H1 (cell line): Measurements from ENCODE around the gene OR51G2.

Experiments
- POLR2AphosphoS5 ChIP-seq: IDR thresholded peaks from 2 replicates; pipeline ENCODE4 v1.6.1; 2011; ENCODE audit warnings: low read depth, low read length
- RNF2 ChIP-seq: fragments of 200-900, 300-1000 bp; sonication (generic); IDR thresholded peaks from 2 replicates; pipeline ENCODE4 v1.7.1; 2016; ENCODE audit warnings: borderline replicate concordance, low read depth, mild to moderate bottlenecking, antibody characterized with exemption, low read length; ENCODE audit not compliant: poor library complexity, severe bottlenecking; ENCODE audit errors: missing control alignments
- YY1 ChIP-seq: IDR thresholded peaks from 2 replicates; pipeline ENCODE4 v1.6.1; 2011; ENCODE audit warnings: low read depth, mild to moderate bottlenecking, low read length
- TF ChIP-seq, protein P1 (sequence below), 3 experiments: IDR thresholded peaks; 1 replicate in 2 of 3; 2 replicates in 1 of 3; pipeline versions ENCODE4 v1.5.1 to v1.6.1; 2011; ENCODE audit warnings: low read length in 3 of 3, mild to moderate bottlenecking in 3 of 3, inconsistent platforms in 2 of 3, low read depth in 1 of 3, moderate library complexity in 1 of 3; ENCODE audit not compliant: insufficient read depth in 1 of 3; ENCODE audit errors: control extremely low read depth in 1 of 3

DNA sequence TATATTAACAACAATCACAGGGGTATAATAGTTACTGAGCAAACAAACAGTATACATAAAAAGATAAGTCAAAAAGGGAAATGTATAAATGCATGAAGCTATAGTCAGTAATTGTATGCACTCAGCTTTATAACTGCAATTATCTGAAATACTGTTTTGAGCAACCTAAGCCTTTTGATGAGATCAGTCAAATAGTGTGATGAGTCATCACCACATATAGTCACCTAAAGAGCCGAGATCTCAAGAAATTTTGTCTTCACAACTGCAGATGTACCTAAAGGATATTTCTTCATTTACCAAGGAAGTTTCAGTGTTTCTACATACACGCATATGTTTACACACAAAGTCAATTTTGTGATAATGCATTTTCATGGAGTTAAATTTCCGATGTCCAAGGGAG lies 41.7 kb upstream of the OR51G2 start:
- TF ChIP-seq YY1 (no peak), POLR2AphosphoS5 (no peak), RNF2 (no peak)
- TF ChIP-seq, protein P1, sequence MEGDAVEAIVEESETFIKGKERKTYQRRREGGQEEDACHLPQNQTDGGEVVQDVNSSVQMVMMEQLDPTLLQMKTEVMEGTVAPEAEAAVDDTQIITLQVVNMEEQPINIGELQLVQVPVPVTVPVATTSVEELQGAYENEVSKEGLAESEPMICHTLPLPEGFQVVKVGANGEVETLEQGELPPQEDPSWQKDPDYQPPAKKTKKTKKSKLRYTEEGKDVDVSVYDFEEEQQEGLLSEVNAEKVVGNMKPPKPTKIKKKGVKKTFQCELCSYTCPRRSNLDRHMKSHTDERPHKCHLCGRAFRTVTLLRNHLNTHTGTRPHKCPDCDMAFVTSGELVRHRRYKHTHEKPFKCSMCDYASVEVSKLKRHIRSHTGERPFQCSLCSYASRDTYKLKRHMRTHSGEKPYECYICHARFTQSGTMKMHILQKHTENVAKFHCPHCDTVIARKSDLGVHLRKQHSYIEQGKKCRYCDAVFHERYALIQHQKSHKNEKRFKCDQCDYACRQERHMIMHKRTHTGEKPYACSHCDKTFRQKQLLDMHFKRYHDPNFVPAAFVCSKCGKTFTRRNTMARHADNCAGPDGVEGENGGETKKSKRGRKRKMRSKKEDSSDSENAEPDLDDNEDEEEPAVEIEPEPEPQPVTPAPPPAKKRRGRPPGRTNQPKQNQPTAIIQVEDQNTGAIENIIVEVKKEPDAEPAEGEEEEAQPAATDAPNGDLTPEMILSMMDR (IDR thresholded peaks at IDR 0.05; ENCODE audit: control extremely low read depth in 1 of 3, insufficient read depth in 1 of 3, low read depth in 1 of 3, low read length in 3 of 3) = no peak
